ENCODE data around the gene CARNS1. TPM values are rescaled to one million over a fixed set of nuclear protein-coding genes. Genes with fewer than 3 reads are reported as not detected.
A peak's percentile ranks its signal among the peaks of the same experiment; 100 is the strongest.

The CARNS1 gene
- total and polyA plus RNA-seq, 9 of the 15 experiments (the other 6 are each of a cell fraction or from before 2014, with no cell fraction given) = 0.01 to 0.18 (median 0.06) TPM; not detected in 3

- Histone ChIP-seq H3K27me3 (ENCODE audit: control insufficient read depth in 2 of 2, insufficient read depth in 2 of 2, low read length in 2 of 2) (no peaks in the 10 kb centered on the region), H3K9ac (ENCODE audit: insufficient read depth in 1 of 2, low read depth in 2 of 2, low read length in 2 of 2) (peak overlapping the region in 1 of 2 experiments; percentile 8; a peak in 1 of 4 replicates), H3K36me3 (ENCODE audit: control insufficient read depth, insufficient read depth, low read length) (no peaks in the 10 kb centered on the region; the same call in 2 of the 3 replicates), H3K4me3 (no peak overlapping the region), H3K4me1 (replicated peaks in 1 of 2; ENCODE audit: control insufficient read depth in 2 of 2, insufficient read depth in 2 of 2, low read length in 2 of 2) (peaks cover 29 to 42% of the 10 kb centered on the region in 2 experiments), H3K4me2 (ENCODE audit: insufficient read depth, low read length) (no peak overlapping the region), H3K27ac (ENCODE audit: extremely low read depth, low read depth, low read length) (no peak overlapping the region), H4K20me1 (replicated peaks; ENCODE audit: control insufficient read depth, insufficient read depth, low read length) (no peaks in the 10 kb centered on the region), H3K79me2 (ENCODE audit: control insufficient read depth, insufficient read depth, low read length) (peaks cover 1% of the 10 kb centered on the region; the same call in 1 of the 3 replicates), H3K9me3 (replicated peaks; ENCODE audit: control insufficient read depth, insufficient read depth, low read depth, low read length) (no peaks in the 10 kb centered on the region), H3K9me1 (ENCODE audit: control insufficient read depth, insufficient read depth, low read length) (no peaks in the 10 kb centered on the region), H2AFZ (ENCODE audit: low read depth, low read length) (no peak overlapping the region)
- DNase-seq (ENCODE audit: extremely low read depth in 1 of 4, low spot score in 3 of 4) = no peak
- intact Hi-C loops (cut with micrococcal nuclease) (loop anchor here (5.0 kb wide), 1 partner anchor 303 kb away; no protein-coding TSS in a partner anchor), in situ Hi-C loops (cut with MboI) (loop anchor here (5.0 kb wide), 1 partner anchor 123 kb away; no protein-coding TSS in a partner anchor)
- no peak for FAIRE-seq
- ChIA-PET POLR2A (interaction anchor here (0.5 kb wide), 1 partner anchor 229 kb away, joined by 4 read pairs; no protein-coding TSS in a partner anchor), CTCF (ENCODE audit: low intra/inter-chr PET ratio) (interaction anchor here (0.8 kb wide), 1 partner anchor 28 kb away, joined by 3 read pairs; no protein-coding TSS in a partner anchor)
- no TSS peak for BruUV-seq (replicated peaks)
- no peak for TF ChIP-seq GATAD2B (IDR thresholded peaks at IDR 0.05; ENCODE audit: borderline replicate concordance)
- peak; percentile 72 for TF ChIP-seq NFIC (IDR thresholded peaks at IDR 0.05)
- ATAC-seq = no peak
- 47% methylated on average over 3 of the region's 3 CpGs for WGBS (ENCODE audit: insufficient coverage, low coverage, missing lambda C conversion rate)
Measured at GRCh38 chr11:67384851-67385366, 30.6 kb upstream of the CARNS1 start.

- H3K4me1 ChIP-seq (replicated peaks in 1 of 2; ENCODE audit: control insufficient read depth in 2 of 2, insufficient read depth in 2 of 2, low read length in 2 of 2) = peaks cover 14 to 45% of the 10 kb centered on the region in 2 experiments; a peak in 4 of 5 replicates
- FAIRE-seq = peak; percentile 49
- no peak overlapping the region for H2AFZ ChIP-seq (ENCODE audit: low read depth, low read length)
- H3K9me3 ChIP-seq (replicated peaks; ENCODE audit: control insufficient read depth, insufficient read depth, low read depth, low read length) = no peaks in the 10 kb centered on the region
- DNase-seq (ENCODE audit: extremely low read depth in 1 of 4, low spot score in 3 of 4) = peak in 1 of 4 experiments; percentile 38
- no peaks in the 10 kb centered on the region for H3K27me3 ChIP-seq (ENCODE audit: control insufficient read depth in 2 of 2, insufficient read depth in 2 of 2, low read length in 2 of 2)
- H3K79me2 ChIP-seq (ENCODE audit: control insufficient read depth, insufficient read depth, low read length) = peaks cover 17% of the 10 kb centered on the region
- ATAC-seq = no peak
- H3K9me1 ChIP-seq (ENCODE audit: control insufficient read depth, insufficient read depth, low read length) = no peaks in the 10 kb centered on the region
- H3K27ac ChIP-seq (ENCODE audit: extremely low read depth, low read depth, low read length) = no peak overlapping the region
- peak overlapping the region in 1 of 2 experiments; percentile 73; a peak in 1 of 4 replicates for H3K9ac ChIP-seq (ENCODE audit: insufficient read depth in 1 of 2, low read depth in 2 of 2, low read length in 2 of 2)
- no peak overlapping the region for H3K4me3 ChIP-seq
- H4K20me1 ChIP-seq (replicated peaks; ENCODE audit: control insufficient read depth, insufficient read depth, low read length) = no peaks in the 10 kb centered on the region
- H3K4me2 ChIP-seq (ENCODE audit: insufficient read depth, low read length) = no peak overlapping the region
- BruUV-seq (replicated peaks) = no TSS peak
- intact Hi-C loops (cut with micrococcal nuclease) = no loop called here
- TF ChIP-seq CBFA2T3 (IDR thresholded peaks at IDR 0.05) = peak; percentile 62
- no peak for TF ChIP-seq SRSF9 (IDR thresholded peaks at IDR 0.05; ENCODE audit: borderline replicate concordance, low read depth, low read length)
- whole genome bisulfite sequencing (ENCODE audit: insufficient coverage, low coverage, missing lambda C conversion rate) = 11% methylated on average over 6 of the region's 9 CpGs
- H3K36me3 ChIP-seq (ENCODE audit: control insufficient read depth, insufficient read depth, low read length) = no peaks in the 10 kb centered on the region; the same call in 2 of the 3 replicates
- ChIA-PET CTCF (ENCODE audit: low intra/inter-chr PET ratio) (no interaction called here), POLR2A (interaction anchor here (0.7 to 2.1 kb wide), 6 partner anchors 10 to 824 kb away, joined by 3 to 9 read pairs (median 4); partner anchors contain the start of gene PPP1CA)
- in situ Hi-C loops (cut with MboI) = no loop called here
Measured at GRCh38 chr11:67387069-67387468, 28.4 kb upstream of the CARNS1 start.

All from K562 (cell line).